K562 (cell line): ENCODE data around the gene SPEM1. TPM values are rescaled to one million over a fixed set of nuclear protein-coding genes. Genes with fewer than 3 reads are reported as not detected.

Experiments
- ATAC-seq: fragments of 200-7000 bp; cut with Tn5 transposase; 3 replicates; pipeline ENCODE4 v1.9.1; 2020; ENCODE audit warnings: moderate library complexity
- BruUV-seq: library from RNA; stranded (reverse); fragments of 400-500 nt; replicated peaks from 2 replicates; lab custom pipeline; 2021; lab: Mats Ljungman, UMichigan
- CTCF ChIA-PET: fragments of 300-600 bp; formaldehyde crosslinking; extraction: SDS; loops from one replicate; lab custom pipeline; 2021; ENCODE audit warnings: low intra/inter-chr PET ratio; lab: Yijun Ruan, JAX
- POLR2A ChIA-PET: fragments of 300-600, 350-650 bp; sonication (Branson Sonifier 250); formaldehyde crosslinking; extraction: SDS; loops from one replicate; lab custom pipeline; 2021; ENCODE audit warnings: antibody characterized with exemption, inconsistent platforms; lab: Yijun Ruan, JAX
- DNase-seq, 4 experiments: peaks; one replicate each; pipeline versions ENCODE4 v3.0.0 to v3.0.0-alpha.2; 2011 to 2018; ENCODE audit warnings: low spot score in 3 of 4, mixed read lengths in 3 of 4; ENCODE audit errors: extremely low read depth in 1 of 4
- FAIRE-seq: peaks from 2 replicates; lab custom pipeline; 2011; peaks lifted over from hg19 to GRCh38; lab: Jason Lieb, UNC
- H2AFZ ChIP-seq: 2 replicates; pipeline ENCODE4 v1.6.0; 2011; ENCODE audit warnings: low read depth, low read length, control low read depth, inconsistent platforms
- H3K27ac ChIP-seq: fragments of 200-600 bp; 3 replicates; pipeline ENCODE4 v1.8.0; 2011; ENCODE audit warnings: low read depth, mild to moderate bottlenecking, control low read depth, inconsistent platforms, low read length, moderate library complexity, mixed read lengths; ENCODE audit errors: extremely low read depth
- H3K27me3 ChIP-seq, 2 experiments: fragments of 300-600 bp in 1 of 2; 2 replicates in 1 of 2; 3 replicates in 1 of 2; pipeline versions ENCODE4 v1.6.0 to v1.8.0; 2011; ENCODE audit warnings: inconsistent platforms in 2 of 2, low read length in 2 of 2, mild to moderate bottlenecking in 1 of 2, mixed read lengths in 1 of 2, moderate library complexity in 1 of 2; ENCODE audit not compliant: control insufficient read depth in 2 of 2, insufficient read depth in 2 of 2
- H3K36me3 ChIP-seq: fragments of 300-600 bp; 3 replicates; pipeline ENCODE4 v1.8.0; 2011; ENCODE audit warnings: mild to moderate bottlenecking, low read length, inconsistent platforms; ENCODE audit not compliant: control insufficient read depth, insufficient read depth
- H3K4me1 ChIP-seq, 2 experiments: fragments of 200-600 bp in 1 of 2; replicated peaks in 1 of 2; 2 replicates in 1 of 2; 3 replicates in 1 of 2; pipeline versions ENCODE4 v1.5.1 to v1.8.0; 2011; ENCODE audit warnings: inconsistent platforms in 2 of 2, low read length in 2 of 2, mild to moderate bottlenecking in 1 of 2, mixed read lengths in 1 of 2, moderate library complexity in 1 of 2; ENCODE audit not compliant: control insufficient read depth in 2 of 2, insufficient read depth in 2 of 2
- H3K4me2 ChIP-seq: 2 replicates; pipeline ENCODE4 v1.6.1; 2011; ENCODE audit warnings: low read length, control low read depth, inconsistent platforms, mixed read lengths; ENCODE audit not compliant: insufficient read depth
- H3K4me3 ChIP-seq: fragments of 200-600 bp; sonication (generic), shearing (Covaris generic); 2 replicates; pipeline ENCODE4 v1.5.1; 2016; ENCODE audit warnings: control low read depth, inconsistent platforms
- H3K79me2 ChIP-seq: fragments of 200-600 bp; 3 replicates; pipeline ENCODE4 v1.8.0; 2011; ENCODE audit warnings: low read length, inconsistent platforms; ENCODE audit not compliant: control insufficient read depth, insufficient read depth
- H3K9ac ChIP-seq, 2 experiments: 2 replicates each; pipeline versions ENCODE4 v1.6.0 to v1.6.1; 2011; ENCODE audit warnings: low read depth in 2 of 2, low read length in 2 of 2, control low read depth in 1 of 2, inconsistent platforms in 1 of 2, mild to moderate bottlenecking in 1 of 2, mixed read lengths in 1 of 2; ENCODE audit not compliant: insufficient read depth in 1 of 2
- H3K9me1 ChIP-seq: one replicate; pipeline ENCODE4 v1.6.0; 2011; ENCODE audit warnings: inconsistent platforms, mild to moderate bottlenecking, low read length, moderate library complexity; ENCODE audit not compliant: control insufficient read depth, insufficient read depth
- H3K9me3 ChIP-seq: replicated peaks from 2 replicates; pipeline ENCODE4 v1.5.1; 2011; ENCODE audit warnings: low read depth, low read length, inconsistent platforms; ENCODE audit not compliant: control insufficient read depth, insufficient read depth
- H4K20me1 ChIP-seq: replicated peaks from 2 replicates; pipeline ENCODE4 v1.6.1; 2011; ENCODE audit warnings: low read length, inconsistent platforms, mixed read lengths; ENCODE audit not compliant: control insufficient read depth, insufficient read depth
- GABPB1 ChIP-seq: sonication (generic); formaldehyde crosslinking; IDR thresholded peaks from 2 replicates; pipeline ENCODE4 v1.8.0; 2022; ENCODE audit warnings: mild to moderate bottlenecking, missing genetic modification reagents
- KDM4B ChIP-seq, 2 experiments: fragments of 450-650 bp in 1 of 2; sonication (generic) in 1 of 2; IDR thresholded peaks; 2 replicates each; pipeline ENCODE4 v1.6.1; 2016 to 2017; ENCODE audit warnings: borderline replicate concordance in 2 of 2, antibody characterized with exemption in 1 of 2, low read depth in 1 of 2, mild to moderate bottlenecking in 1 of 2
- MYNN ChIP-seq, 2 experiments: sonication (generic); formaldehyde crosslinking in 1 of 2; IDR thresholded peaks; 2 replicates each; pipeline versions ENCODE4 v1.5.0 to v1.6.1; 2016 to 2020; ENCODE audit warnings: antibody characterized with exemption in 1 of 2, missing genetic modification reagents in 1 of 2
- RFX1 ChIP-seq: fragments of 450-650 bp; IDR thresholded peaks from 2 replicates; pipeline ENCODE4 v1.6.1; 2016; ENCODE audit warnings: mild to moderate bottlenecking, moderate library complexity
- ZNF253 ChIP-seq: fragments of 250-450 bp; sonication (Bioruptor Pico); conservative IDR thresholded peaks from 2 replicates; pipeline ENCODE4 v1.6.1; 2021; ENCODE audit warnings: mild to moderate bottlenecking
- WGBS: fragments of 100-300 bp; shearing (Covaris generic); methylation state at CpG from one replicate; pipeline ENCODE4 v1.1.6; 2016; ENCODE audit warnings: low coverage, mixed read lengths; ENCODE audit not compliant: insufficient coverage; ENCODE audit errors: missing lambda C conversion rate; 5-methylcytosine and 5-hydroxymethylcytosine counted together
- in situ Hi-C: fragments of 300-500 bp; cut with MboI; formaldehyde crosslinking; loops from 4 replicates; pipeline ENCODE4 v1.15.0; 2018; ENCODE audit warnings: inconsistent platforms, mixed read lengths
- intact Hi-C: fragments of 100-400 bp; cut with micrococcal nuclease; formaldehyde crosslinking; loops from 2 replicates; pipeline ENCODE4 v1.14.2; 2022
- polyA plus RNA-seq, 8 experiments: library from polyadenylated mRNA; depleted of rRNA in 4 of 8; stranded (reverse) in 5 of 8; unstranded in 3 of 8; fragments of >200 nt; fragmentation: Nextera tagmentation in 2 of 8; fragmentation: Illumina TruSeq in 1 of 8; extraction: Ambion mirVana in 2 of 8; extraction: Trizol in 1 of 8; gene quantifications; 2 replicates each; pipeline versions ENCODE4 v1.2.1 to v1.2.3, GENCODE V29; 2011 to 2014; ENCODE audit warnings: inconsistent platforms in 1 of 8, missing spikeins in 1 of 8
- total RNA-seq, 7 experiments: library from RNA; depleted of rRNA in 6 of 7; stranded (reverse); fragments of >200 nt in 6 of 7; fragmentation: Illumina TruSeq in 2 of 7; extraction: Trizol in 2 of 7; gene quantifications; 2 replicates each; pipeline versions ENCODE4 v1.2.1 to v1.2.3, GENCODE V29; 2011 to 2021; ENCODE audit warnings: low replicate concordance in 1 of 7

The SPEM1 gene
- total and polyA plus RNA-seq, 9 of the 15 experiments (the other 6 are each of a cell fraction or from before 2014, with no cell fraction given) = not detected

DNA sequence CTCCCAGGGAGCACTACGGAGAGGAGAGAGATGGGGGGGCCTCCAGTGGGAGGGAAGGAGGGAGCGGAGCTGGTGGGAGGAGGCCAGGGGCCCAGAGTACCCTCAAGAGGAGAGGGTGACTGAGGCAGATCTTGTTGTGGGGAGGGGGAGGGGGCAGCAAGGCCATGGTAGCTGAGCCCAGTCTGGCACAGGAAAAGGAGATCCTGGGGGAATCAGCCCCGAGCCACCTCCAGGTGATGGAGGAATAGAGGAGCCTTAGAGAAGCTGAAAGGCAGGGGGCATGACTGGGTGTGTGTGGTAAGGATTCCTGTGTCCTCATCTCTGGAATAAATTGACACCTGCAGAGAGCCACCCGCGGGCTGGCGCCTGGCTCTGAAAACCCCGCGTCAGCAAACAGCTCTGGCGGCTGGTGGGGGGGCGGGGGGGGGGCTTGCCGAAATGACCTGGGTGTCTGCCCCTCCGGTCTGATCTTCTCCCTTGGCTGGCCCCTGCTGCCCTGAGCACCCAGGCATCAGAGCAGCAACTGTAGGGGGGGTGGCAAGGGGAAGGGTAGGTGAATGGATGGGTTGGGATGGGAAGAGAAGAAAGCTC lies 13.8 kb upstream of the SPEM1 start (continued):
- no peak for TF ChIP-seq KDM4B (IDR thresholded peaks at IDR 0.05; ENCODE audit: borderline replicate concordance in 2 of 2, low read depth in 1 of 2)
- no peak for TF ChIP-seq ZNF253

GRCh38 chr17:7407082-7407481 lies 13.0 kb upstream of the SPEM1 start:
- DNase-seq (no peak), FAIRE-seq (no peak), ATAC-seq (no peak)
- H3K9ac ChIP-seq = no peak overlapping the region
- 64% methylated on average over 13 of the region's 13 CpGs for WGBS
- H3K79me2 ChIP-seq = peaks cover 8% of the 10 kb centered on the region; the same call in 2 of the 3 replicates
- no peaks in the 10 kb centered on the region for H4K20me1 ChIP-seq
- no peak overlapping the region for H2AFZ ChIP-seq
- in situ Hi-C loops (no loop called here), intact Hi-C loops (no loop called here)
- H3K9me1 ChIP-seq = no peaks in the 10 kb centered on the region
- TF ChIP-seq GABPB1 (CRISPR knock-in tag) (no peak), RFX1 (peak; percentile 86), MYNN (IDR thresholded peaks at IDR 0.05) (peak; percentile 86), MYNN (CRISPR knock-in tag; IDR thresholded peaks at IDR 0.05) (no peak)
- H3K36me3 ChIP-seq = 0 out of 3 replicates have a peak, but pooled peaks cover 3% of the 10 kb centered on the region
- no TSS peak for BruUV-seq
- ChIA-PET CTCF (no interaction called here), POLR2A (interaction anchor here (0.5 to 1.3 kb wide), 5 partner anchors 79 to 1665 kb away, joined by 3 to 4 read pairs (median 3); partner anchors contain the start of gene SENP3)
- H3K27ac ChIP-seq = no peak overlapping the region
- H3K9me3 ChIP-seq = no peaks in the 10 kb centered on the region
- peaks cover 11 to 30% of the 10 kb centered on the region in 2 experiments; a peak in 3 of 5 replicates for H3K4me1 ChIP-seq
- H3K27me3 ChIP-seq = no peaks in the 10 kb centered on the region
- H3K4me3 ChIP-seq = no peak overlapping the region
- H3K4me2 ChIP-seq = no peak overlapping the region
